Activated CD4-positive, alpha-beta T cell treated with anti-CD3 and anti-CD28 coated beads, Interleukin-2, amount 10 ng/mL, durations not matched to agents 24 days and 14 days (primary cell): ENCODE data around the gene AK4. TPM values are rescaled to one million over a fixed set of nuclear protein-coding genes. Genes with fewer than 3 reads are reported as not detected.

Experiments
- DNase-seq: peaks from one replicate; pipeline ENCODE4 v3.0.0; 2022
- H3K27ac Mint-ChIP-seq: one replicate; pipeline ENCODE4 v1.8.0; 2022; ENCODE audit warnings: mild to moderate bottlenecking, mixed read lengths
- H3K27me3 Mint-ChIP-seq: one replicate; pipeline ENCODE4 v1.8.0; 2022; ENCODE audit warnings: mixed read lengths
- H3K36me3 Mint-ChIP-seq: one replicate; pipeline ENCODE4 v1.8.0; 2022; ENCODE audit warnings: low read depth, mild to moderate bottlenecking, mixed read lengths
- H3K4me1 Mint-ChIP-seq: one replicate; pipeline ENCODE4 v1.8.0; 2021; ENCODE audit warnings: mixed read lengths
- H3K4me3 Mint-ChIP-seq: one replicate; pipeline ENCODE4 v1.8.0; 2022; ENCODE audit warnings: mild to moderate bottlenecking, moderate library complexity, mixed read lengths
- H3K9me3 Mint-ChIP-seq: one replicate; pipeline ENCODE4 v1.8.0; 2021; ENCODE audit warnings: mixed read lengths
- intact Hi-C: fragments of 100-400 bp; cut with micrococcal nuclease; formaldehyde crosslinking; loops from one replicate; pipeline ENCODE4 v1.15.1; 2023
- total RNA-seq: library from RNA; stranded (reverse); gene quantifications from 2 replicates; pipeline ENCODE4 v1.2.3, GENCODE V29; 2022

Gene AK4
- total RNA-seq, 1 donor from 2014 or later: 138 TPM

DNA sequence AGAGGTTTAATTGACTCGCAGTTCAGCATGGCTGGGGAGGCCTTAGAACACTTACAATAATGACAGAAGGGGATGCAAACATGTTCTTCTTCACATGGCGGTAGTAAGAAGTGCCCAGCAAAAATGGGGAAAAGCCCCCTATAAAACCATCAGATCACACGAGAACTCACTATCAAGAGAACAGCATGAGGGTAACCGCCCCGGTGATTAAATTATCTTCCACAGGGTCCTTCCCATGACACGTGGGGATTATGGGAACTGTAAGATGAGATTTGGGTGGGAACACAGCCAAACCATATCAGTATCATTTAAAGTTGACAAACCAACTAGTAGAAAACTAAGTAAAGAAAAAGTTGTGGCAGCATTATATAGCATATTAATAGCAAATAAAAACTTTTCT lies 90.0 kb downstream of the AK4 start:
- intact Hi-C loops: loop anchor here (10.0 kb wide), 3 partner anchors 717 to 1207 kb away; no protein-coding TSS in a partner anchor
- Mint-ChIP-seq H3K9me3 (peaks cover 3% of the 10 kb centered on the region), H3K4me3 (no peak overlapping the region), H3K36me3 (no peaks in the 10 kb centered on the region), H3K27me3 (peaks cover 21% of the 10 kb centered on the region), H3K27ac (no peak overlapping the region), H3K4me1 (peaks cover 2% of the 10 kb centered on the region)
- DNase-seq: no peak

DNA sequence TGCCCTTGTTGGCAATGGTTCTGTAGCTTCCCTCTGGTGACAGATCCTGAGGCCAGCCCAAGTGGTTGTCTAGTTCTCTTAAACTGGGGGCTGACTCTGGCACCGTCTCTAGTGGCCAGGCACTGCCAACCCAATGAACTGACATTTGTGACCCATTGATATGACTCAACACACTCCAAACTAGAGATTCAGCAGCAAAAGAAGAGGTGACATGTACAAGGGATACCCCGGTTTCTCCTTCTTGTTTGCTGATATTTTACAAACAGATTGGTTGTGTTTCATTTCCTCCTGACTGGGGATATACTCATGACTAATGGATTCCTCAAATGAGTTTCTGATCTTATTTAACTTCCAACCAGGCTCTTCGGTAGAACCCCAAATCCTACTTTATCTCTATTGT lies 95.5 kb downstream of the AK4 start:
- Mint-ChIP-seq H3K27ac (peak overlapping the region; percentile 1), H3K27me3 (peaks cover 31% of the 10 kb centered on the region), H3K4me1 (no peaks in the 10 kb centered on the region), H3K9me3 (no peaks in the 10 kb centered on the region), H3K36me3 (no peaks in the 10 kb centered on the region), H3K4me3 (no peak overlapping the region)
- DNase-seq: no peak
- intact Hi-C loops: no loop called here

- no peak overlapping the region for H3K27ac Mint-ChIP-seq
- H3K4me1 Mint-ChIP-seq: no peaks in the 10 kb centered on the region
- DNase-seq: no peak
- intact Hi-C loops: no loop called here
- no peak overlapping the region for H3K4me3 Mint-ChIP-seq
- H3K9me3 Mint-ChIP-seq: no peaks in the 10 kb centered on the region
- peaks cover 2% of the 10 kb centered on the region for H3K36me3 Mint-ChIP-seq
- H3K27me3 Mint-ChIP-seq: peaks cover 28% of the 10 kb centered on the region
Observed at GRCh38 chr1:65245295-65245694, 97.3 kb downstream of the AK4 start.

DNA sequence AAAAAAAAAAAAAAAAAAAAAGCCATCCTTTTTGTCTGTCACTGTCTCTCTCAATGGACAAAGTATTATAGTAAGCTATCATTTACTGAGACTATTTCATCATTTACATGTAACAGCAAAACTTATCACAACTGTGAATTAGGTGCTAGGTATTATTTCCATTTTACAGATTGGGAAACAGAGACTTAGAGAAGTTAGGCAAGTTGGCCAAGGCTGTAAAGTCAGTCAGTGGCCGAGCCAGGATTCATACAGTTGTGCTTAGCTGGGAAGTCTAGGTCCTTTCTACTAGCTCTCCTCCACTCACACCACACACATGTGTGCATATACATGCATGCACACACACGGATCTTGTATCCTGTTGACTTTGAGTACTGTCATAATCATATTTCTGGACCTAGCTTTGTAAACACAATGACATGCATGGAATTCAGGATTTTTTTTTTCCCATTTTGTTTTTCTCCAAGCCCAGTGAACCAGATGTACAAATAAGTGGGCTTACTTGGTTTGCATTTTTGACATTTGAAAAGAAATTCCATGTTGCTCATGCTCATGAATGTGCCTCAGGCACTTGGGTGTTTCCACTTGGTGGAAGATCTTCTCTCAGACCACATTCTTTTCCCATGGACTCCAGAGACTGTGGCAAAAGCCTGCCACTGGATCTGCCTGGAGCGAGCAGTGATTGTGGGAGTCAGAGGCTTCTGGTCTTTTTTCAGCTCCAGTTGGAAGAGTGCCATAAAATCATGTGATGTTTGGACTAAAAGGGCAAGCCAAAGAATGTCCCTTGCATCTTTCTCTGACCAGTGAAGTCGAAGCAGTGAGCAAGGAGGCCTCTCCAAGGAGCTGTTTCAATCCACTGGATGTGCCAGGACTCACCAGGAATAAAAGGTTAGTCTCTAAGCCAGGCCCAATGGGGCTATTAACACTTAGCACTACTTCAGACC lies 99.7 kb downstream of the AK4 start:
- intact Hi-C loops: no loop called here
- peaks cover 2% of the 10 kb centered on the region for H3K36me3 Mint-ChIP-seq
- no peak overlapping the region for H3K27ac Mint-ChIP-seq
- peak; percentile 45 for DNase-seq
- no peaks in the 10 kb centered on the region for H3K4me1 Mint-ChIP-seq
- H3K9me3 Mint-ChIP-seq: no peaks in the 10 kb centered on the region
- H3K27me3 Mint-ChIP-seq: peaks cover 35% of the 10 kb centered on the region
- H3K4me3 Mint-ChIP-seq: no peak overlapping the region

- peaks cover 3% of the 10 kb centered on the region for H3K36me3 Mint-ChIP-seq
- no peak overlapping the region for H3K27ac Mint-ChIP-seq
- H3K4me3 Mint-ChIP-seq: no peak overlapping the region
- intact Hi-C loops: no loop called here
- no peak for DNase-seq
- no peaks in the 10 kb centered on the region for H3K9me3 Mint-ChIP-seq
- H3K27me3 Mint-ChIP-seq: peaks cover 36% of the 10 kb centered on the region
- peaks cover 17% of the 10 kb centered on the region for H3K4me1 Mint-ChIP-seq
Observed at GRCh38 chr1:65250826-65251225, 102.8 kb downstream of the AK4 start.

DNA sequence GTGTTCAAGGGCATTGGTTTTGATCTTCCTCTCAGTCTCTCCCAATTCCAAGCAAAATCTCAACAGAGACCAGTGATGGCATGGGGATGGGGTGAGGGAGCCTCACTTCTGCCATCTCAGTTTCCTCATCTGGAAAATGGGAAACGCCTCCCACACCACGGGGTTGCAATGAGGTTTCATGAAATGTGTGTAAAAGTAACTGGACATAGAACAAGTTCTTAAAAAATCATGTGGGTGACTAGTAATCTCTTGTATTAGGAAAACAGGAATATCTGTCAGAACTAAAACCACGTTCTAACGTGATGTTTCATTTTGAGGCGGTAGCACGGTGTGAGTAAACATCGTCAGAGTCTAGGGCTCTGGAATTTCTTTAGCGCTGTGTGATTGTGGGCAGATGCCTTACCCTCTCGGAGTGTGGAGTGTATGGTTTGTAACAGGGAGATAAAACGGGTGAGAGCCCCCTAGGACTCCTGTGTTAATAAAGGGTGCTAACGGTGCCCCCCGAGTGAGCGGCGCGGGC lies 105.9 kb downstream of the AK4 start:
- Mint-ChIP-seq H3K27ac (peak overlapping the region; percentile 79), H3K4me3 (peak overlapping the region; percentile 84), H3K9me3 (no peaks in the 10 kb centered on the region), H3K36me3 (peaks cover 3% of the 10 kb centered on the region), H3K27me3 (peaks cover 40% of the 10 kb centered on the region), H3K4me1 (peaks cover 20% of the 10 kb centered on the region)
- no peak for DNase-seq
- intact Hi-C loops: loop anchor here (1.0 to 2.0 kb wide), 3 partner anchors 23 to 166 kb away; partner anchors contain the start of genes LEPR and LEPROT

DNA sequence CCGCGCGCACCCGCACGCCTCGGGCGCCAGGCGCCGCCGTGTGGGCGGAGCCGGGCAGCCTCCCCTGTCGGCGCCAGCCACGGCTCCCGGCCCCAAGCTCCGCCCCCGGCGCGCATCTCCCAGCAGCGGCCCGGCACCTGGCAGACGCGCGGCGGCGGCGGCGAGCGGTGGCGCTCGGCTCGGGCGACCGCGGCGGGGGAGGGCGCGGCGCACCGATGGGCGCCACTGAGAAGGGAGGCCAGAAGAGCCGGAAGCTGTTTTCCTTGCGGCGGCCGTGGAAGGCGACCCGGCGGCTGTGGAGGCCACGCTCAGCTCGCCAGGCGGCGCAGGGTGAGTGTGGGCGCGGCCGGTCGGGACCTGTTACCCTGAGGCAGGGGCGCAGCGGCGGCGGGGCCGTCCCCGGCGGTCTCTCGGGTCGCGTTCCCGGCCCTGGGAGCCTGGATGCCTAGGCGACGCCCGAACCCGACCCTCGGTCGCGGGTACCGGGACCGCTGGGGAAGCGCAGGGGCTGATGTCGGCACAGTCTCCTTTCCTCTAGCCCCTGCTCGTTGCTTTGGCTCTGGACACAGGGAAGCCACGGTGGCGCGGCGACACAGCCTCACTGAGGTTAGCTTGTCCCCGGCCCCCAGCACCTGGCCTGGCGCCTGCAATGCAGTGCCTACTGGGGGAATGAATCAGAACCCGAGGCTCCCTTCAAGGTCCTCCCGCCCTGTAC lies 106.5 kb downstream of the AK4 start:
- Mint-ChIP-seq H3K27ac (peak overlapping the region; percentile 79), H3K9me3 (no peaks in the 10 kb centered on the region), H3K36me3 (peaks cover 2% of the 10 kb centered on the region), H3K27me3 (peaks cover 37% of the 10 kb centered on the region), H3K4me1 (peaks cover 21% of the 10 kb centered on the region), H3K4me3 (peak overlapping the region; percentile 95)
- DNase-seq: peak; percentile 97
- intact Hi-C loops: loop anchor here (1.0 to 2.0 kb wide), 3 partner anchors 24 to 166 kb away; partner anchors contain the start of genes LEPR and LEPROT

DNA sequence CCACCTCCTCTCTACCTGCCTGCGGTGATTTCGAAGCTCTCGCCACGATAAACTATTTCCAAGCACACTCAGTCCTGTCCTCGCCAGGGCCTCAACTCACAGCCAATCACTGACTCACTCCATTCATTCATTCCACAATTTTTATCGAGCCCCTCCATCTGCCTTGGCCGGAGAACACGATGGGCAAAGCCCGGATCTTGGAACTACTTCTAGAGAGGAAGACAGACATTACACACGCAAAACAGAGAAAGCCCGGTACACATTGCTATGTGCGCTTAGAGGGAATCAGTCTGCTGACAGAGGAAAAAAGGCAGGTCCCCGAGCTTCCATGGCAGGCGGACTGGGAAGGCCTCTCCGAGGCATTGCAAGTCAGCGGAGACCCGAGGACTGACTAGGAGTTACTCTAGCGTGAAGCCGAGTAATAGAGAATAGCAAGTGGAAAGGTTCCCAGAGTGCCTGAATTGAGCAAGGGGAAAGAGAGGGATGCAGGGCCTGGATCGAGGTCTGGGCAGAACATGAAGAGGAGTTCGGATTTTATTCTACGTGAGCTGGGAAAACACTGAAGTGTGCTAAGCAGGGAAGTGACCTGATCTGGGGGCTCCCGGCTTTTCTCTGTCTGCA lies 107.1 kb downstream of the AK4 start:
- intact Hi-C loops: loop anchor here (2.0 kb wide), 1 partner anchor 24 kb away; no protein-coding TSS in a partner anchor
- Mint-ChIP-seq H3K27ac (peak overlapping the region; percentile 79), H3K27me3 (peaks cover 37% of the 10 kb centered on the region), H3K9me3 (no peaks in the 10 kb centered on the region), H3K4me3 (peak overlapping the region; percentile 95), H3K4me1 (peaks cover 26% of the 10 kb centered on the region), H3K36me3 (peaks cover 2% of the 10 kb centered on the region)
- no peak for DNase-seq

- peaks cover 2% of the 10 kb centered on the region for H3K36me3 Mint-ChIP-seq
- no peak overlapping the region for H3K27ac Mint-ChIP-seq
- DNase-seq: no peak
- H3K4me1 Mint-ChIP-seq: peaks cover 31% of the 10 kb centered on the region
- peaks cover 34% of the 10 kb centered on the region for H3K27me3 Mint-ChIP-seq
- H3K4me3 Mint-ChIP-seq: peak overlapping the region; percentile 95
- H3K9me3 Mint-ChIP-seq: no peaks in the 10 kb centered on the region
- intact Hi-C loops: loop anchor here (2.0 kb wide), 1 partner anchor 25 kb away; no protein-coding TSS in a partner anchor
Observed at GRCh38 chr1:65255656-65256050, 107.7 kb downstream of the AK4 start.

DNA sequence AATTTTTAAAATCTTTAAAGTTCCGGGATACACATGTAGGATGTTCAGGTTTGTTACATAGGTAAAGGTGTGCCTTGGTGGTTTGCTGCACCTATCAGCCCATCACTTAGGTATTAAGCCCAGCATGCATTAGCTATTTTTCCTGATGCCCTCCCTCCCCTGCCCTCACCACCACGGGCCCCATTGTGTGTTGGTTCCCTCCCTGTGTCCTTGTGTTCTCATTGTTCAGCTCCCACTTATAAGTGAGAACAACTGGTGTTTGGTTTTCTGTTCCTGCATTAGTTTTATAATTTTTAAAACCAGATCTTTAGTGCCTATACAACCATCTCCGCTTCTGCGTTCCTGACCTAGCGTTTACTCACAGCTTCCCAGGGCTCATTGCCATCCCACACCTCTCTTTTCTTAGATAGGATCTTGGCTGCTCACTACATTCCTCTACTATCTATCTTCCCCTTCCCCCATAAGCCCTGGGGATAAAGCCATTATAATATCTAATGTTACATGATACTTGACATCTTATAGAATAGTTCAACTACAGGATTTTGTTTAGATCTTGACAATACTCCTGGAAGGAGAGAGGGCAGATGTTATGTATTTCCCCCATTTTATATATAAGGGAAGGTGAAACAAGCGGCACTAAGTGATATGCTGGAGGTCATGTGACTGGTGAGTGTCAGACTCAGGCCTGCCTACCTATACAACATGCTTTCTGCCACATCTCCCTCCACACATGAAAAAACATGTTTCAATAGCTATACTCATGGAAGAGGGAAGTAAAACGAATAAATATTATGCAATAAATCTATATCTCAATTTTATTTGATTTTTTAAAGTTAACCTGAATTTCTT lies 109.1 kb downstream of the AK4 start:
- Mint-ChIP-seq H3K36me3 (peaks cover 2% of the 10 kb centered on the region), H3K4me1 (peaks cover 37% of the 10 kb centered on the region), H3K9me3 (no peaks in the 10 kb centered on the region), H3K27me3 (peaks cover 28% of the 10 kb centered on the region), H3K4me3 (no peak overlapping the region), H3K27ac (no peak overlapping the region)
- peak; percentile 34 for DNase-seq
- intact Hi-C loops: no loop called here

DNA sequence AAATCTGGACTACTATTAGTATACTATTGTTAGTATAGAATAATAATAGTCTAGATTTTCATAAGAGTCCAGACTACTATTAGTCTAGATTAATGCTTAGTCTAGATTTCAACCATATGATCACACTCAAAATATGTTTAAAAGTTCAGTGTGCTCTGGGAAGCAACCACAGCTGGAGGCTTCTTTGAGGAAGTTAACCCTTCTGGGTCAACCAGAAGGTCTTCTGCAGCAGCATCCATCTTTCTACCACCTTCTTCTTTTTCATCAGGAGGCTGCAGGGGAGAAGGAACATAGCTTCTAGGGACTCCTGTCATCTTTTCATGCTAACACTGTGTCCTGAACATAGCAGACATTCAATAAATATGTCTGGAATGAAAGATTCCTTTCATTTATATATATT lies 110.1 kb downstream of the AK4 start:
- Mint-ChIP-seq H3K27ac (no peak overlapping the region), H3K36me3 (peaks cover 2% of the 10 kb centered on the region), H3K27me3 (peaks cover 24% of the 10 kb centered on the region), H3K9me3 (no peaks in the 10 kb centered on the region), H3K4me1 (peaks cover 37% of the 10 kb centered on the region), H3K4me3 (no peak overlapping the region)
- intact Hi-C loops: no loop called here
- peak; percentile 50 for DNase-seq

- Mint-ChIP-seq H3K4me3 (no peak overlapping the region), H3K36me3 (peaks cover 4% of the 10 kb centered on the region), H3K27me3 (peaks cover 31% of the 10 kb centered on the region), H3K9me3 (no peaks in the 10 kb centered on the region), H3K4me1 (peaks cover 35% of the 10 kb centered on the region), H3K27ac (no peak overlapping the region)
- intact Hi-C loops: loop anchor here (2.0 kb wide), 1 partner anchor 133 kb away; no protein-coding TSS in a partner anchor
- DNase-seq: peak; percentile 57
Observed at GRCh38 chr1:65259816-65260215, 111.8 kb downstream of the AK4 start.
